ENCODE data around the gene MUC15.

DNA sequence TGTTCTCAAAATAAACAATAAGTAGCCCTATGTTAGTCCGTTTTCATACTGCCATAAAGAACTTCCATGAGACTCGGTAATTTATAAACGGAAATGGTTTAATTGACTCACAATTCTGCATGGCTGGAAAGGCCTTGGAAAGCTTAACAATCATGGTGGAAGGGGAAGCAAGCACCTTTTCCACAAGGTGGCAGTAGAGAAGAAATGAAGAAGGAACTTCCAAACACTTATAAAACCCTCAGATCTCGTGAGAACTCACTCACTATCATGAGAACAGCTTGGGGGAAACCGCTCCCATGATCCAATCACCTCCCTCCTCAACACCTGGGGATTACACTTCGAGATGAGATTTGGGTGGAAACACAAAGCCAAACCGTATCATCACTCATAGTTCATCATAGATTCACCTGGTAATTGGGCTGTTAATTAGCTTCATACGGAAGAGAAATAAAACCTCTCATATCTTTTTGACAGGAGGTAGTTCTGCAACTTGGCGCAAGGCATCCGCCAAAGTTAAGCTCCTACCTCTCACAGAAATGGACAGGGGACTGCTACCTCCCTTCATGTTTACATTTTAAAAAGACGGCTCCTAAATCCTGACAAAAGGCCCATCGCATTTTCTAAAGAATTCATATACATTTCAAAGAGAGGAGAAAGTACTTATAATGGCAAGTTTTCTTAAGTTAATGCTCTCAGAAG is 49.0 kb downstream of the MUC15 start:
- TF ChIP-seq, protein P1, sequence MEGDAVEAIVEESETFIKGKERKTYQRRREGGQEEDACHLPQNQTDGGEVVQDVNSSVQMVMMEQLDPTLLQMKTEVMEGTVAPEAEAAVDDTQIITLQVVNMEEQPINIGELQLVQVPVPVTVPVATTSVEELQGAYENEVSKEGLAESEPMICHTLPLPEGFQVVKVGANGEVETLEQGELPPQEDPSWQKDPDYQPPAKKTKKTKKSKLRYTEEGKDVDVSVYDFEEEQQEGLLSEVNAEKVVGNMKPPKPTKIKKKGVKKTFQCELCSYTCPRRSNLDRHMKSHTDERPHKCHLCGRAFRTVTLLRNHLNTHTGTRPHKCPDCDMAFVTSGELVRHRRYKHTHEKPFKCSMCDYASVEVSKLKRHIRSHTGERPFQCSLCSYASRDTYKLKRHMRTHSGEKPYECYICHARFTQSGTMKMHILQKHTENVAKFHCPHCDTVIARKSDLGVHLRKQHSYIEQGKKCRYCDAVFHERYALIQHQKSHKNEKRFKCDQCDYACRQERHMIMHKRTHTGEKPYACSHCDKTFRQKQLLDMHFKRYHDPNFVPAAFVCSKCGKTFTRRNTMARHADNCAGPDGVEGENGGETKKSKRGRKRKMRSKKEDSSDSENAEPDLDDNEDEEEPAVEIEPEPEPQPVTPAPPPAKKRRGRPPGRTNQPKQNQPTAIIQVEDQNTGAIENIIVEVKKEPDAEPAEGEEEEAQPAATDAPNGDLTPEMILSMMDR (conservative IDR thresholded peaks at IDR 0.05 in 1 of 2, IDR thresholded peaks at IDR 0.05 in 1 of 2; ENCODE audit: extremely low read depth in 1 of 2, insufficient read depth in 1 of 2, low read depth in 1 of 2, low read length in 2 of 2): peak; percentile 37 to 65
- no peak for TF ChIP-seq EZH2 (IDR thresholded peaks at IDR 0.05; ENCODE audit: borderline replicate concordance, low read length)
